Activated CD4-positive, alpha-beta T cell treated with anti-CD3 and anti-CD28 coated beads, Interleukin-2, amount 50 U/mL, for 48 hours (primary cell): Measurements from ENCODE around the gene MEPCE.

ENCODE experiments used
- DNase-seq, 2 experiments: peaks; one replicate each; pipeline ENCODE4 v3.0.0-alpha.2; 2020

MEPCE gene

GRCh38 chr7:100407285-100408180 lies 22.1 kb upstream of the MEPCE start:
- DNase-seq: peak; percentile 21 to 38

- no peak for DNase-seq
These were observed 18.5 kb upstream of the MEPCE start for GRCh38 chr7:100411101-100411500.

DNA sequence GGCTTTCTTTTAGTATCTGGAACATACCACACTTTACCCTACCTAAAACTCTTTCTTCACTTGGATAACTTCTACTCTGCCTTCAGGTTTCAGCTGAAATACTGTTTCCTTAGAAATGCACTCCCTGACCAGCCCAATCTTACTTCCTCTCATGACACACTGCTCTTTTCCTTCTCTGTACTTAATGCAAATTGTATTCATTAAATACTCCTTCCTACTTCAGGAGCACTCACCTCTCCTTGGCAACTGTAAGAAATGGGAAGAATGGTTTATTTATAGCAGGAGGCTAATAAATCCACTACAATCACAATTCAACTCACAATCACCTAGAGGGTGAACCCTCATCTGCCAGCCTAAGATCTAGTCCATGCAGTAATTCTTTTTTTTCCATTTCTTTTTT lies 16.3 kb upstream of the MEPCE start:
- DNase-seq: no peak

- DNase-seq: no peak
These were observed 15.7 kb upstream of the MEPCE start for GRCh38 chr7:100413889-100414288.

DNA sequence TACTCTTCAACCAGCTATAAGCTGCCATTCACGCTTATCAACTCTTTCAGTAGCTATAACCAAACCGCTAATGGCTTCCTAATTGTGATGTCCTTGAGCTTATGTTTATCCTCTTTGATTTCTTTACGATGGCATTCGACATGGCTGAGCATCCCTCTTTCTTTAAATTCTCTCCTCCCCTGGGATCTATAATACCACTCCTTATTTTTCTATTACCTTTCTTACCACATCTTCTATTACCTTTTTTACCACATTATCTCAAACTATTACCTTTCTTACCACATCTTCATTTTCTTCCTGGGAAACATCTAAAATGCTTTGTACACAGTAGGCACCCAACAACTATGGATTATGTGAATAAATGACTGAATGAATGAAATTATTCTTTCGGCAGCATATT lies 14.2 kb upstream of the MEPCE start:
- DNase-seq: no peak

DNA sequence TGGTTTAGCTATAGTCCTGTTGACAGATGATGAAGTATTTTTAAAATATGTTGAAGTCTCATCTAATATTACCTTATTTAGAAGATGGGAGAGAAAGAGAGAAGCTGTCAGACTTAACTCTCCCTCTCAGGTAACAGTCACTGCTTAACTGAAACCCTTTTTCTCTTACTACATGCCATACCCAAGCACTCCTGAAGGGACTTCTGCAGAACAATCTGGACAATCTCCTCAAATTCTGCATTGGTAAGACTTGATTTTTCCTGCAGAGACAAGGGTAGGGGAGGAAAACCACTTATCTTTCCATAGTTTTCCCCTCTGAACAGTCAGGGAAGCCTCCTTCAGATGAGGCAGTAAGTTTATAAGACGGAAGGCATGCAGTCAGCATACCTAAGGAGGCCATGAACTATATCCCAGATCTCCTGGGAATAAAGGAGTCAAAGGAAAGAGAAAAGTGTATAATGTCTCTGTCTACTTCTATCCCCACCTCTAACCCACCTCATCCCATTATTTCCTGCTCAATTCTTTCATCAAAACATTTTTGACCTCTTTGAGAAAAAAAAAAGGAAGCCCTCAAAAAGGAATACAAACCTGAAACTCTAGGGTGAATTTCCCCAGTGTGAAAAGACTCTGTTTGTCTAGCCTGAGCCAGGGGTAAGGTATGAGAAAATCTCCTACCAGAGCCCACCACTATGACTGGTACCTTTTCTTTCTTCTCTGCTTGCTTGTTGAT lies 10.5 kb upstream of the MEPCE start:
- no peak for DNase-seq

- DNase-seq: no peak
These were observed 9.9 kb upstream of the MEPCE start for GRCh38 chr7:100419660-100420226.

GRCh38 chr7:100423315-100423714 lies 6.3 kb upstream of the MEPCE start:
- no peak for DNase-seq

- no peak for DNase-seq
These were observed 4.3 kb upstream of the MEPCE start for GRCh38 chr7:100425347-100425746.

DNA sequence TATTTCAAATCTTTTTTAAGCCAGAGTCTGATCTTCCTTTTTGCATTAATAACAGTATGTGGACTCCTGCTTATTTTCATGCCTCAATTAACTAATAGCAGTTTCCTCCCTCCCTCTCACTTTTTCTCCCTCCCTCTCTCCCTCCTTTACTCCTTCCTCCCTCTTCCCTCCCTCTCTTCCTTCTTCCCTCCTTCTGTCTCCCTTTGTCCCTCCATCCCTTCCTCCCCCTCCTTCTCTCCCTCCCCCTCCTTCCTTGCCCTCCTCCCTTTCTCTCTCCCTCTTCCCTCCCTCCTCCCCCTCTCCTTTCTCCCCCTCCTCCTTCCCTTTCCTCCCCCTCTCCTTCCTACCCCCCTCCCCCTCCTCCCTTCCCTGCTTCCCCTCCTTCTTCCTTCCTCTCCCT lies 3.1 kb upstream of the MEPCE start:
- DNase-seq: no peak

DNA sequence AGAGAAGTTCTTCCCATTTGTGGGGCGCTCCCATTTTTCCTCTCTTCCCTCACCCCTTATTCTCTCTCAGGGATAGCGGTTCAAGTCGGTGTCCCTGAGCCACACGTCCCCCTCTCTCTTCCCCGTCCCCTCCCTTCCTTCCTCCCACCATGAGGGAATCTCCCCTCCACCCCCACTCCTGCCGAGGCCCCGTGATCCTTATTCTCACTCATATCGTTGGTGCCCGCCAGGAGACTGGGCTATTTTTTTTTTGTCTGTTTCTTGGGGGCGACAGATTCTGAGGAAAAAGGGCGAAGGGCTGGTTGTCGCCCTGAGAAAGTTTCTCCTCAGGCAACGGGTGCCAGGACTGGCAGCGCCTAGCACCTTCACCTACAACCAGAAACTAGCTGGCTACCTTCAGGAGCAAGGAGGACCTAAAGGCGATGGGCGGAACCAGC lies 1.9 kb upstream of the MEPCE start:
- no peak for DNase-seq

DNA sequence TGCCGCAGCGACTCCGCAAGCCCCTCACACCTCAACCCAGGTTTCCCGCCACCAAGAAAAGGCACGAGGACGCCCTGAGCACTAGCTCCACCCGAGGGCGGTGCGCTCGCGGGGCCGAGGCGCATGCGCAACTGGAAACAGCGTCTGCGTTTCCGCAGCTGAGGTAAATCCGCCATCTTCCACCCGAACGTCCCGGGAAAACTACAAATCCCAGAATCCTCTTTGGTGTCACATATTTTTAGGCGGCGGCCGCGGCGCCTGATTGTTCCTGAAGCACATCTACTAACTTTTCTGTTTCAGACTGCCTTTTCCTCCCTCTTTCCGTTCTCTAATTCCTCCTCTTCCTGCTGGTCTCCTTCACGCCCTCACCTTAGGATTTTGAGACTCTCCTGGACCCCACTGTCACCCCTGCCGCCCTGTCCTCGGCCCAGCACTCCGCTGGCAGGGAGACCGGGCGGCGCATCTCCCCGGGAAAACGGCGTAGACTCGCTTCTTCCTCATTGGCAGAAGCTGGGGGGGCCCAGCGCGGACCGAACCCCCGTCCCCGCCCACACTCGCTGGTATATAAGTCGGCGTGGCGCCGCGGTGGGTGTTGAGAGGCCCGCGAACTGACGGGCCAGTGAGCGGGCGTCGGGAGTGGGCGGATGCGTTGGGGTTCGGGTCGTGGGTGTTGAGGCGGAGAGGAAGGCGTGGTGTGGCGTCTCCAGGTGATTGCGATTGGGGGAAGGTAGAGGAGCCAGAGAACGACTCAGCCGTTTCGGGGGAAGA lies 1.2 kb upstream of the MEPCE start, which contains the start of gene ZCWPW1:
TSS of gene ZCWPW1 (minus strand) at position 505 of the 768 bp plus-strand sequence. CDS start 8,054 bp downstream, outside the sequence.
- peak; percentile 98 for DNase-seq

DNA sequence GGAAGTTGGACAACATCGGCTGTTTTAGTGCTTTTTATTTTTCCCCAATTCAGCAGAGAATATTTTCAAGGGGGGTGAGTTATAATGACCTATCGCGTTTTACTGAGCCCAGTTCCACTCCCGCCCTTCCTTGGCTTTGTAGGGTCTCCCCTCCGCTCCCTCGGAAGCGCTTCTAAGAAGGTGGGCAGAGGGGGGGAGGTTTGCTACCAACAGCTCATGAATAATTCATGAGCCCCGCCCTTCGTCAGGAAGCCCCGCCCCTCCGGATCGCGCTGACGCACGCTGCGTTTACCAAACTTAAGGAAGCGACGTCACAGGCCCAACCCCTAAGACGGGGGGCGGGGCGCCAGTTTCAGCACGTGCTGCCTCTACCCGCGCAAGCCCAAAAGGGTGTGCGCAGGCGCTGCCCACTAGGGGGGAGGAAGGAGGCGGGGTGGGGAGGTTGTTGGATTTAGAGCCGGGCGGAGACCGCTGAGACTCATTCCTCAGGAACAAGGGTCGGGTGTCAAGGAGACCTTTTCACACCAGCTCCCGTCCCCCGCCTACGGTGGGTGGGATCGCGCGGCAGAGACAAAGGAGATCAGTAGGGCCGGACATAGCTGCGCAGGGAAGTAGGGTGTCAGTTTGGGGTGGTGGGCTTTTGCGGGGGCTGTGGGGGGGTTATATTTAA lies 529 bp upstream of the MEPCE start:
- DNase-seq: peak; percentile 100

GRCh38 chr7:100430493-100431285 lies 1.1 kb downstream of the MEPCE start:
- peak; percentile 39 to 49 for DNase-seq

- DNase-seq: no peak
These were observed 1.7 kb downstream of the MEPCE start for GRCh38 chr7:100431286-100431735.

- DNase-seq: no peak
These were observed 2.4 kb downstream of the MEPCE start for GRCh38 chr7:100432053-100432452.

- DNase-seq: no peak
These were observed 3.1 kb downstream of the MEPCE start for GRCh38 chr7:100432621-100433275.

GRCh38 chr7:100433276-100433591 lies 3.6 kb downstream of the MEPCE start:
- DNase-seq: no peak

DNA sequence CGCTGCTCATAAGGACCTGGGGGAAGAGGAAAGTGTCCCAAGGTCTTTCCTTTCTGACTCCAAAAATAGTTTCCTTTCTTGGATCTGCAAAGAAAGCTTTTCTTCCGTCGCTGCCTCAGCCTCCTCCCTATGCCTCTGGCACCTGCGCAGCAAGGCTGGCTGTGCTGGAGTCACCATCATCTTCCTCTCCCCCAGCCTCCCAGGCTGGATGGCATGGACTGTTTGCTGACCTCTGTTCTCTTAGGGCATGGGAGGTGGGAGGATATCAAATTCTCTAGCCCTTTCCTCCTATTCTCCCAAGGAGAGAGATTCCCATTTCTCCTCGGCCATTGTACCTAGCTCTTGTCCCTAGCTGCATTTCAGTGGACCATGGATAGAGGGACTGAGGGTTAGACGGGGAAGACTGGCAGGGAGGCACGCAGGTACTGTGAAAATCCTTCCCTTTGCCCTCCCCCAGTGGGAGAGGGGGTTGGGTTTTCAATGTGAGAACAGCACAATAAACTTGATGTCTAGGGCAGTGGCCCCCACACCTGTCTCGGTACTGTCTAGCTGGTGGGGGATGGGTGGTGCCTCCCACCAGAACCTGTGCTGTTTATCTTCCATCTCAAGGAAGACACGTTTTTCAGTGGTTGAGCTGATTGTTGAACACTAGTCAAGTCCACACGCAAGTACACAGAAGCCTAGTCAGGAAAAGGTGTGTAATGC lies 4.1 kb downstream of the MEPCE start:
- no peak for DNase-seq
